GM12878 (cell line): ENCODE measurements around the gene SLC13A3. TPM values are rescaled to one million over a fixed set of nuclear protein-coding genes. Genes with fewer than 3 reads are reported as not detected.
A peak's percentile ranks its signal among the peaks of the same experiment; 100 is the strongest.

Experiments
- BRCA1 ChIP-seq: IDR thresholded peaks from 2 replicates; pipeline ENCODE4 v1.6.1; 2011; ENCODE audit warnings: low read depth, low read length, improper control_type of control experiment
- CHD1 ChIP-seq: IDR thresholded peaks from 2 replicates; pipeline ENCODE4 v1.6.1; 2012; ENCODE audit warnings: low read depth, low read length, improper control_type of control experiment
- CREM ChIP-seq: IDR thresholded peaks from 2 replicates; pipeline ENCODE4 v1.6.1; 2014; ENCODE audit warnings: antibody characterized with exemption, low read depth
- GABPA ChIP-seq: IDR thresholded peaks from 2 replicates; pipeline ENCODE4 v1.6.1; 2014; ENCODE audit warnings: antibody characterized with exemption, low read depth, mild to moderate bottlenecking, inconsistent platforms
- GATAD2B ChIP-seq: fragments of 450-650 bp; conservative IDR thresholded peaks from 2 replicates; pipeline ENCODE4 v1.6.1; 2017; ENCODE audit warnings: low read depth, mild to moderate bottlenecking, moderate library complexity
- HDAC6 ChIP-seq: fragments of 200-600 bp; sonication (generic); IDR thresholded peaks from one replicate; pipeline ENCODE4 v1.8.0; 2017; ENCODE audit warnings: antibody characterized with exemption; ENCODE audit not compliant: unreplicated experiment
- HDGF ChIP-seq: fragments of 450-650 bp; IDR thresholded peaks from 2 replicates; pipeline ENCODE4 v1.6.1; 2016; ENCODE audit warnings: antibody characterized with exemption
- JUND ChIP-seq: IDR thresholded peaks from 2 replicates; pipeline ENCODE4 v1.6.1; 2012; ENCODE audit warnings: low read depth, mild to moderate bottlenecking, low read length, improper control_type of control experiment, moderate library complexity
- KLF5 ChIP-seq: fragments of 450-650 bp; IDR thresholded peaks from 2 replicates; pipeline ENCODE4 v1.6.1; 2014; ENCODE audit warnings: mild to moderate bottlenecking; ENCODE audit not compliant: partially characterized antibody
- MYC ChIP-seq: IDR thresholded peaks from 2 replicates; pipeline ENCODE4 v1.6.1; 2011; ENCODE audit warnings: mild to moderate bottlenecking, low read length, moderate library complexity, inconsistent platforms; ENCODE audit not compliant: insufficient read depth, insufficient replicate concordance, insufficient read length, severe bottlenecking
- NBN ChIP-seq: fragments of 450-650 bp; IDR thresholded peaks from 2 replicates; pipeline ENCODE4 v1.6.1; 2016
- POLR2AphosphoS5 ChIP-seq: IDR thresholded peaks from 2 replicates; pipeline ENCODE4 v1.6.1; 2011; ENCODE audit warnings: mild to moderate bottlenecking, low read length, inconsistent platforms
- RAD51 ChIP-seq: fragments of 450-650 bp; IDR thresholded peaks from 2 replicates; pipeline ENCODE4 v1.6.1; 2016; ENCODE audit warnings: moderate library complexity, mild to moderate bottlenecking, inconsistent platforms
- SMAD1 ChIP-seq: fragments of 450-650 bp; IDR thresholded peaks from 2 replicates; pipeline ENCODE4 v1.6.1; 2018; ENCODE audit warnings: mild to moderate bottlenecking, low read depth; ENCODE audit not compliant: partially characterized antibody
- SMAD5 ChIP-seq: IDR thresholded peaks from 2 replicates; pipeline ENCODE4 v1.6.1; 2016; ENCODE audit warnings: antibody characterized with exemption, low read depth
- SP1 ChIP-seq: IDR thresholded peaks from one replicate; pipeline ENCODE4 v1.6.1; 2011; ENCODE audit warnings: low read depth, low read length
- SREBF1 ChIP-seq: IDR thresholded peaks from 2 replicates; pipeline ENCODE4 v1.6.1; 2012; ENCODE audit warnings: mild to moderate bottlenecking, low read length
- STAT1 ChIP-seq: fragments of 450-650 bp; conservative IDR thresholded peaks from 2 replicates; pipeline ENCODE4 v1.6.1; 2014; ENCODE audit warnings: antibody characterized with exemption, mild to moderate bottlenecking
- ZBED1 ChIP-seq: IDR thresholded peaks from 2 replicates; pipeline ENCODE4 v1.6.1; 2016; ENCODE audit warnings: borderline replicate concordance
- ZSCAN29 ChIP-seq: fragments of 450-650 bp; IDR thresholded peaks from 2 replicates; pipeline ENCODE4 v1.6.1; 2017; ENCODE audit warnings: mild to moderate bottlenecking, moderate library complexity
- polyA plus RNA-seq, 11 experiments: library from polyadenylated mRNA; depleted of rRNA in 4 of 11; unstranded in 6 of 11; stranded (reverse) in 5 of 11; fragments of >200 nt; fragmentation: Nextera tagmentation in 4 of 11; fragmentation: Illumina TruSeq in 1 of 11; extraction: Ambion mirVana in 4 of 11; extraction: Trizol in 1 of 11; gene quantifications; 1 replicate in 1 of 11; 2 replicates in 10 of 11; pipeline versions ENCODE4 v1.2.1 to v1.2.3, GENCODE V29; 2011 to 2016; ENCODE audit warnings: inconsistent platforms in 2 of 11, missing spikeins in 2 of 11, low read depth in 1 of 11
- total RNA-seq, 4 experiments: library from RNA; depleted of rRNA in 3 of 4; stranded (reverse); fragments of >200 nt in 3 of 4; fragmentation: Illumina TruSeq in 1 of 4; extraction: Trizol in 1 of 4; gene quantifications; 2 replicates each; pipeline versions ENCODE4 v1.2.1 to v1.2.3, GENCODE V29; 2013 to 2021
- TF ChIP-seq, protein P1 (sequence below): IDR thresholded peaks from 2 replicates; pipeline ENCODE4 v1.6.1; 2012; ENCODE audit warnings: mild to moderate bottlenecking, low read depth, low read length
- TF ChIP-seq, protein P2 (sequence below): fragments of 450-650 bp; IDR thresholded peaks from 2 replicates; pipeline ENCODE4 v1.6.1; 2017; ENCODE audit warnings: borderline replicate concordance
- TF ChIP-seq, protein P3 (sequence below): fragments of 450-650 bp; IDR thresholded peaks from 2 replicates; pipeline ENCODE4 v1.6.1; 2017; ENCODE audit warnings: mild to moderate bottlenecking
- TF ChIP-seq, protein P4 (sequence below): fragments of 450-650 bp; IDR thresholded peaks from 2 replicates; pipeline ENCODE4 v1.6.1; 2017; ENCODE audit warnings: mild to moderate bottlenecking, low read depth, inconsistent platforms; ENCODE audit not compliant: poor library complexity, severe bottlenecking

SLC13A3 gene
- total and polyA plus RNA-seq, 10 of the 15 experiments (the other 5 are each of a cell fraction or from before 2014, with no cell fraction given): 0.03 to 0.76 (median 0.07) TPM; not detected in 4

DNA sequence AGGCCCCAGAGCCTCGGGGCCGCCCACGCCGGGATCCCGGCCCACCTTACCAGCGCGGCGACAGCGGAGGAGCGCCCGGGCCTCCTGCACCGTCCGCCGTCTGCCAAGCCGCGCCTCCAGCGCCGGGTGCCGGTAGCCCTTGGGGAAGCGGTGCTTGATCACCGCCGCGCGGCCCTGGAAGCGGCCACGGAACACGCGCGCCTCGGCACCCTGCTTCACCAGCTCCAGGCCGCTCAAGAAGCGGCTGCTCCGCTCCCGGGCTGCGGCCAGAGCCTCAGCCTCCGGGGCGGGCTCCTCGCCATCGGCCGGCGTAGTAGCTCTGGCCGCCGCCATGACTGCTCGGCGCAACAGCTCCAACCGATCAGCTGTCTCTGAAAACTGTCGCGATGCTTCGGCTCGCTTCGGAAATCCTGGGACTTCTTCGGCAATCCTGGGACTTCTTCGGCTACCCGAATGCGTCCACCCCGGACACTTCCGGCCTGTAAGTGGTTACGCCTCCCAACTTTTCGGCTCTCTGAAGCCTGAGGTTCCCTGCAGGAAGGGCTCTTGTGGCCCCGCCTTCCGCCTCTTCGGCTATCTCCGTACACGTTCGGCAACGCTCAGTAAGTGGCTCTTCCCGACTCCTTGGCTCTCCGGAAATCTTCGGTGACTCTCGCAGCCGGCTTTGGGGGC lies 38.0 kb upstream of the SLC13A3 start, which contains the start of gene TP53RK (continued):
- TF ChIP-seq, protein P1, sequence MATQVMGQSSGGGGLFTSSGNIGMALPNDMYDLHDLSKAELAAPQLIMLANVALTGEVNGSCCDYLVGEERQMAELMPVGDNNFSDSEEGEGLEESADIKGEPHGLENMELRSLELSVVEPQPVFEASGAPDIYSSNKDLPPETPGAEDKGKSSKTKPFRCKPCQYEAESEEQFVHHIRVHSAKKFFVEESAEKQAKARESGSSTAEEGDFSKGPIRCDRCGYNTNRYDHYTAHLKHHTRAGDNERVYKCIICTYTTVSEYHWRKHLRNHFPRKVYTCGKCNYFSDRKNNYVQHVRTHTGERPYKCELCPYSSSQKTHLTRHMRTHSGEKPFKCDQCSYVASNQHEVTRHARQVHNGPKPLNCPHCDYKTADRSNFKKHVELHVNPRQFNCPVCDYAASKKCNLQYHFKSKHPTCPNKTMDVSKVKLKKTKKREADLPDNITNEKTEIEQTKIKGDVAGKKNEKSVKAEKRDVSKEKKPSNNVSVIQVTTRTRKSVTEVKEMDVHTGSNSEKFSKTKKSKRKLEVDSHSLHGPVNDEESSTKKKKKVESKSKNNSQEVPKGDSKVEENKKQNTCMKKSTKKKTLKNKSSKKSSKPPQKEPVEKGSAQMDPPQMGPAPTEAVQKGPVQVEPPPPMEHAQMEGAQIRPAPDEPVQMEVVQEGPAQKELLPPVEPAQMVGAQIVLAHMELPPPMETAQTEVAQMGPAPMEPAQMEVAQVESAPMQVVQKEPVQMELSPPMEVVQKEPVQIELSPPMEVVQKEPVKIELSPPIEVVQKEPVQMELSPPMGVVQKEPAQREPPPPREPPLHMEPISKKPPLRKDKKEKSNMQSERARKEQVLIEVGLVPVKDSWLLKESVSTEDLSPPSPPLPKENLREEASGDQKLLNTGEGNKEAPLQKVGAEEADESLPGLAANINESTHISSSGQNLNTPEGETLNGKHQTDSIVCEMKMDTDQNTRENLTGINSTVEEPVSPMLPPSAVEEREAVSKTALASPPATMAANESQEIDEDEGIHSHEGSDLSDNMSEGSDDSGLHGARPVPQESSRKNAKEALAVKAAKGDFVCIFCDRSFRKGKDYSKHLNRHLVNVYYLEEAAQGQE: no peak
- no peak for TF ChIP-seq ZSCAN29
- TF ChIP-seq ZBED1: no peak
- TF ChIP-seq CHD1: no peak; the same call in 1 of the 2 replicates
- TF ChIP-seq SMAD1: no peak
- TF ChIP-seq, protein P2, sequence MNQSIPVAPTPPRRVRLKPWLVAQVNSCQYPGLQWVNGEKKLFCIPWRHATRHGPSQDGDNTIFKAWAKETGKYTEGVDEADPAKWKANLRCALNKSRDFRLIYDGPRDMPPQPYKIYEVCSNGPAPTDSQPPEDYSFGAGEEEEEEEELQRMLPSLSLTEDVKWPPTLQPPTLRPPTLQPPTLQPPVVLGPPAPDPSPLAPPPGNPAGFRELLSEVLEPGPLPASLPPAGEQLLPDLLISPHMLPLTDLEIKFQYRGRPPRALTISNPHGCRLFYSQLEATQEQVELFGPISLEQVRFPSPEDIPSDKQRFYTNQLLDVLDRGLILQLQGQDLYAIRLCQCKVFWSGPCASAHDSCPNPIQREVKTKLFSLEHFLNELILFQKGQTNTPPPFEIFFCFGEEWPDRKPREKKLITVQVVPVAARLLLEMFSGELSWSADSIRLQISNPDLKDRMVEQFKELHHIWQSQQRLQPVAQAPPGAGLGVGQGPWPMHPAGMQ: no peak
- TF ChIP-seq STAT1: no peak
- no peak for TF ChIP-seq CREM
- peak; percentile 79 for TF ChIP-seq POLR2AphosphoS5
- no peak for TF ChIP-seq HDAC6
- no peak for TF ChIP-seq KLF5
- peak; percentile 70 for TF ChIP-seq MYC
- TF ChIP-seq SMAD5: peak; percentile 26; the same call in 1 of the 2 replicates
- TF ChIP-seq RAD51: no peak
- TF ChIP-seq GATAD2B: peak; percentile 83
- no peak for TF ChIP-seq SREBF1
- TF ChIP-seq HDGF: peak; percentile 89; the same call in 1 of the 2 replicates
- TF ChIP-seq, protein P3, sequence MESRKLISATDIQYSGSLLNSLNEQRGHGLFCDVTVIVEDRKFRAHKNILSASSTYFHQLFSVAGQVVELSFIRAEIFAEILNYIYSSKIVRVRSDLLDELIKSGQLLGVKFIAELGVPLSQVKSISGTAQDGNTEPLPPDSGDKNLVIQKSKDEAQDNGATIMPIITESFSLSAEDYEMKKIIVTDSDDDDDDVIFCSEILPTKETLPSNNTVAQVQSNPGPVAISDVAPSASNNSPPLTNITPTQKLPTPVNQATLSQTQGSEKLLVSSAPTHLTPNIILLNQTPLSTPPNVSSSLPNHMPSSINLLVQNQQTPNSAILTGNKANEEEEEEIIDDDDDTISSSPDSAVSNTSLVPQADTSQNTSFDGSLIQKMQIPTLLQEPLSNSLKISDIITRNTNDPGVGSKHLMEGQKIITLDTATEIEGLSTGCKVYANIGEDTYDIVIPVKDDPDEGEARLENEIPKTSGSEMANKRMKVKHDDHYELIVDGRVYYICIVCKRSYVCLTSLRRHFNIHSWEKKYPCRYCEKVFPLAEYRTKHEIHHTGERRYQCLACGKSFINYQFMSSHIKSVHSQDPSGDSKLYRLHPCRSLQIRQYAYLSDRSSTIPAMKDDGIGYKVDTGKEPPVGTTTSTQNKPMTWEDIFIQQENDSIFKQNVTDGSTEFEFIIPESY: no peak
- TF ChIP-seq SP1: no peak
- TF ChIP-seq JUND: no peak
- TF ChIP-seq GABPA: no peak
- TF ChIP-seq NBN: no peak; the same call in 1 of the 2 replicates
- TF ChIP-seq, protein P4, sequence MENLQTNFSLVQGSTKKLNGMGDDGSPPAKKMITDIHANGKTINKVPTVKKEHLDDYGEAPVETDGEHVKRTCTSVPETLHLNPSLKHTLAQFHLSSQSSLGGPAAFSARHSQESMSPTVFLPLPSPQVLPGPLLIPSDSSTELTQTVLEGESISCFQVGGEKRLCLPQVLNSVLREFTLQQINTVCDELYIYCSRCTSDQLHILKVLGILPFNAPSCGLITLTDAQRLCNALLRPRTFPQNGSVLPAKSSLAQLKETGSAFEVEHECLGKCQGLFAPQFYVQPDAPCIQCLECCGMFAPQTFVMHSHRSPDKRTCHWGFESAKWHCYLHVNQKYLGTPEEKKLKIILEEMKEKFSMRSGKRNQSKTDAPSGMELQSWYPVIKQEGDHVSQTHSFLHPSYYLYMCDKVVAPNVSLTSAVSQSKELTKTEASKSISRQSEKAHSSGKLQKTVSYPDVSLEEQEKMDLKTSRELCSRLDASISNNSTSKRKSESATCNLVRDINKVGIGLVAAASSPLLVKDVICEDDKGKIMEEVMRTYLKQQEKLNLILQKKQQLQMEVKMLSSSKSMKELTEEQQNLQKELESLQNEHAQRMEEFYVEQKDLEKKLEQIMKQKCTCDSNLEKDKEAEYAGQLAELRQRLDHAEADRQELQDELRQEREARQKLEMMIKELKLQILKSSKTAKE: no peak
- no peak for TF ChIP-seq BRCA1
